HepG2 (cell line): ENCODE data around the gene SPPL2B. TPM values are rescaled to one million over a fixed set of nuclear protein-coding genes. Genes with fewer than 3 reads are reported as not detected.

Source experiments
- ATF1 ChIP-seq: IDR thresholded peaks from 2 replicates; pipeline ENCODE4 v1.6.1; 2016; ENCODE audit warnings: mild to moderate bottlenecking, control low read depth
- BRCA1 ChIP-seq: sonication (generic); formaldehyde crosslinking; IDR thresholded peaks from 2 replicates; pipeline ENCODE4 v1.4.0; 2020; ENCODE audit warnings: missing genetic modification reagents
- DBP ChIP-seq: sonication (generic); formaldehyde crosslinking; IDR thresholded peaks from 2 replicates; pipeline ENCODE4 v1.4.0; 2020; ENCODE audit warnings: missing genetic modification reagents; ENCODE audit errors: not compliant biosample characterization
- DPF2 ChIP-seq: sonication (generic); formaldehyde crosslinking; IDR thresholded peaks from 2 replicates; pipeline ENCODE4 v1.4.0; 2020; ENCODE audit warnings: mild to moderate bottlenecking, low read depth, missing genetic modification reagents, borderline replicate concordance
- DR1 ChIP-seq: sonication (generic); formaldehyde crosslinking; IDR thresholded peaks from 2 replicates; pipeline ENCODE4 v1.8.0; 2021; ENCODE audit warnings: mild to moderate bottlenecking, missing genetic modification reagents, inconsistent platforms
- EZH2 ChIP-seq: conservative IDR thresholded peaks from 2 replicates; pipeline ENCODE4 v1.6.1; 2012; ENCODE audit warnings: mild to moderate bottlenecking, low read depth, low read length, moderate library complexity
- HMG20A ChIP-seq: IDR thresholded peaks from 2 replicates; pipeline ENCODE4 v1.6.1; 2016; ENCODE audit warnings: borderline replicate concordance
- HMGXB3 ChIP-seq: sonication (generic); formaldehyde crosslinking; IDR thresholded peaks from 2 replicates; pipeline ENCODE4 v1.4.0; 2020; ENCODE audit warnings: missing genetic modification reagents, borderline replicate concordance
- KDM3A ChIP-seq: IDR thresholded peaks from 2 replicates; pipeline ENCODE4 v1.6.1; 2018; ENCODE audit warnings: low read depth, missing compliant biosample characterization
- KLF12 ChIP-seq: sonication (generic); formaldehyde crosslinking; IDR thresholded peaks from 2 replicates; pipeline ENCODE4 v1.4.0; 2020; ENCODE audit warnings: missing genetic modification reagents, borderline replicate concordance
- PPARG ChIP-seq: conservative IDR thresholded peaks from 2 replicates; pipeline ENCODE4 v1.6.1; 2016; ENCODE audit warnings: missing biosample characterization, missing genetic modification reagents
- REST ChIP-seq, 2 experiments: IDR thresholded peaks; 2 replicates each; pipeline ENCODE4 v1.6.1; 2011 to 2012; ENCODE audit warnings: low read length in 2 of 2, borderline replicate concordance in 1 of 2, low read depth in 1 of 2, mild to moderate bottlenecking in 1 of 2, moderate library complexity in 1 of 2
- SATB2 ChIP-seq: sonication (generic); formaldehyde crosslinking; IDR thresholded peaks from 2 replicates; pipeline ENCODE4 v1.5.0; 2020; ENCODE audit warnings: missing genetic modification reagents
- SYNCRIP ChIP-seq: fragments of 200-400 bp; formaldehyde crosslinking; IDR thresholded peaks from 2 replicates; pipeline ENCODE4 v1.6.1; 2018; ENCODE audit warnings: mild to moderate bottlenecking, low read depth, low read length; ENCODE audit not compliant: insufficient read depth
- YEATS2 ChIP-seq: sonication (generic); formaldehyde crosslinking; IDR thresholded peaks from 2 replicates; pipeline ENCODE4 v1.4.0; 2020; ENCODE audit warnings: missing genetic modification reagents, borderline replicate concordance
- ZBTB37 ChIP-seq: sonication (generic); formaldehyde crosslinking; IDR thresholded peaks from 2 replicates; pipeline ENCODE4 v1.4.0; 2020; ENCODE audit warnings: mild to moderate bottlenecking, missing genetic modification reagents
- ZNF160 ChIP-seq: sonication (generic); formaldehyde crosslinking; IDR thresholded peaks from 2 replicates; pipeline ENCODE4 v1.8.0; 2022; ENCODE audit warnings: mild to moderate bottlenecking, inconsistent platforms, missing genetic modification reagents
- ZNF263 ChIP-seq: sonication (generic); formaldehyde crosslinking; IDR thresholded peaks from 2 replicates; pipeline ENCODE4 v1.4.0; 2020; ENCODE audit warnings: missing genetic modification reagents
- ZNF598 ChIP-seq: sonication (generic); formaldehyde crosslinking; IDR thresholded peaks from 2 replicates; pipeline ENCODE4 v1.5.1; 2020; ENCODE audit warnings: mild to moderate bottlenecking, missing genetic modification reagents, borderline replicate concordance
- ZNF816 ChIP-seq: sonication (generic); formaldehyde crosslinking; IDR thresholded peaks from 2 replicates; pipeline ENCODE4 v1.8.0; 2022; ENCODE audit warnings: missing genetic modification reagents, mild to moderate bottlenecking, borderline replicate concordance
- polyA plus RNA-seq, 8 experiments: library from polyadenylated mRNA; depleted of rRNA in 3 of 8; stranded (reverse) in 7 of 8; unstranded in 1 of 8; fragments of >200 nt; fragmentation: Illumina TruSeq in 4 of 8; extraction: Trizol in 4 of 8; gene quantifications; 2 replicates each; pipeline versions ENCODE4 v1.2.1 to v1.2.3, GENCODE V29; 2011 to 2016; ENCODE audit warnings: low read depth in 4 of 8, missing spikeins in 1 of 8, mixed read lengths in 1 of 8; ENCODE audit not compliant: insufficient read depth in 1 of 8
- total RNA-seq, 5 experiments: library from RNA; depleted of rRNA; stranded (reverse); fragments of >200 nt; fragmentation: Illumina TruSeq; extraction: Trizol; gene quantifications; 2 replicates each; pipeline ENCODE4 v1.2.3, GENCODE V29; 2016; ENCODE audit warnings: low read depth in 1 of 5

The SPPL2B gene
- total and polyA plus RNA-seq, 2 of the 13 experiments (the other 11 are each of a cell fraction or from before 2014, with no cell fraction given): 14.9 to 15.2 TPM

- 0 out of 2 replicates have a peak, but pooled peaks have one; percentile 80 for TF ChIP-seq ZNF598
- peak; percentile 96 for TF ChIP-seq KDM3A (CRISPR knock-in tag)
- no peak for TF ChIP-seq KLF12 (CRISPR knock-in tag)
- no peak for TF ChIP-seq ZNF263 (CRISPR knock-in tag)
- no peak for TF ChIP-seq ZNF160
- no peak for TF ChIP-seq EZH2
- TF ChIP-seq HMGXB3 (CRISPR knock-in tag): 0 out of 2 replicates have a peak, but pooled peaks have one; percentile 43
- no peak for TF ChIP-seq ATF1 (CRISPR knock-in tag)
- no peak for TF ChIP-seq BRCA1 (CRISPR knock-in tag)
- no peak for TF ChIP-seq SATB2 (CRISPR knock-in tag)
- TF ChIP-seq HMG20A (CRISPR knock-in tag): no peak
- TF ChIP-seq PPARG: 0 out of 2 replicates have a peak, but pooled peaks have one; percentile 36
- TF ChIP-seq DBP: no peak
- TF ChIP-seq DR1 (CRISPR knock-in tag): no peak
- TF ChIP-seq DPF2 (CRISPR knock-in tag): no peak
- TF ChIP-seq SYNCRIP: no peak
- peak; percentile 59; the same call in 1 of the 2 replicates for TF ChIP-seq YEATS2 (CRISPR knock-in tag)
- TF ChIP-seq ZBTB37 (CRISPR knock-in tag): no peak
- TF ChIP-seq ZNF816 (CRISPR knock-in tag): no peak
- TF ChIP-seq REST (IDR thresholded peaks at IDR 0.05; ENCODE audit: borderline replicate concordance in 1 of 2, low read depth in 1 of 2, low read length in 2 of 2): no peak
Measured at GRCh38 chr19:2315818-2316353, 12.6 kb upstream of the SPPL2B start (continued).
